NCI-H1436 treated with DMSO at 0.1 percent for 48 hours (cell line): Measurements from ENCODE around the gene EIF4G3.
"Not testable (repeated sequence)": the region's sequence is repeated elsewhere in the genome, so short reads cannot be mapped to it uniquely, and the experiment has no call there.

Experiments used
- DNase-seq: peaks from one replicate; lab custom pipeline; 2025; lab: John Stamatoyannopoulos, UW

The EIF4G3 gene

GRCh38 chr1:21153388-21153787 is 23.3 kb downstream of the EIF4G3 start:
- no peak for DNase-seq

DNA sequence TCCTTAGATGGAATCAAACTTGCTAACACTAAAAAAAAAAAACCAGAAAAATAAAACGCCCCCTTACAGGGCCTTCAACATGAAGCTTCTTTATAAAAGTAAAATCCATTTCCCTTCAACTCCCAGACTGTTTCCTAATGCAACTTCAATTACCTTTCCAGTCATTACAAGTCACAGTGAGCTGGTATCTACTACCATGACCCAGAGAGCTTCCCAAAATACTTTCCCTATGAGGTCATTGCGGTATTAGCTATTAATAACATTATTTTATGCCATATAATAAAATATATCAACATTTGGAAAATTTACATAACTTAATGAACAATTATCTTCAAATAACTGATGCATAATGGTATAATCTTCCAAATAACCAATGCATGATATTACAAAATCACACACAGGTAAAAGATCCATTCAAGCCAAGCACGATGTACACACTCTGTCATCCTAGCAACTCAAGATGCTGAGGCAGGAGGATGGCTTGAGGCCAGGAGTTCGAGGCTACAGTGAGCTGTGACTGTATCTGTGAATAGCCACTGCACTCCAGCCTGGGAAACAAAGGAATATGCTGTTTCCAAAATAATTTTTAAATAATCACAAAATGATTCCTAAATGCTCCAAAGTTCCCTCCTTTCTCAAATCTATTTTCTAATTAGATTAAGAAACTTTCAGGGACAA is 24.1 kb downstream of the EIF4G3 start:
- DNase-seq, result no peak

- DNase-seq, result no peak
Measured at GRCh38 chr1:21149855-21150432, 26.8 kb downstream of the EIF4G3 start.

GRCh38 chr1:21149430-21149854 is 27.3 kb downstream of the EIF4G3 start:
- no peak for DNase-seq

GRCh38 chr1:21143752-21144151 is 32.9 kb downstream of the EIF4G3 start:
- DNase-seq, result no peak

DNA sequence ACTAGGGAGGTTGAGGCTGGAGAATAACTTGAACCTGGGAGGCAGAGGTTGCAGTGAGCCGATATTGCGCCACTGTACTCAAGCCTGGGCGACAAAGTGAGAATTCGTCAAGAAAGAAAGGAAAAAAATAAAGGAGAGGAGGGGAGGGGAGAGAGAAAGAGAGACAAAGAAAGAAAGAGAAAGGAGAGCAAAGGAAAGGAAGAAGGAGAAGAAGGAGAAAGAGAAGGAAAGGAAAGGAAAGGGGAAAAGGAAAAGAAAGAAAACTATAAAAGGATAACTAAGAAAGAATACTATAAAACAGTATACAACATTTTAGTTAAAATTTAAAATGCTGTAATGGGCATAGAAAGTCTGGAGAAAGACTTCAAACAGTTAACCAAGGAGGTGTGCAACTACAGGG is 33.6 kb downstream of the EIF4G3 start:
- no peak for DNase-seq

DNA sequence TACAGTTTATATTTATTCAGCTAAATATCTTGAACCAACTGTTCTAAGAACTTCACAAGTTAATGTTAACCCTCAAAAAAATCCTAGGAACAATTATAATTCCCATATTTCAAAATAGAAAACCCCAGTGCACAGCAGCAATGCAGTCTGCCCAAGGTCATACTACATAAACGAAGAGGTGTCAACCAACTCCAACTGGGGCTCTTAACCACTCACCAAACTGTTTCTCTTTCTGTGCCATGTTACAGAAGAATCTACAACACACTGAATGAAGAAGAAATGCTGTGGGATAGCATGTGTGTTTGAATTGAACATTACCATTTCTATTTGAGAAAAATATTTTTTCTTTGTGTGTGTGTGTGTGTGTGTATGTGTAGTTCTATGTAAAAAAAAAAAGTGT is 35.7 kb downstream of the EIF4G3 start:
- no peak for DNase-seq

GRCh38 chr1:21139601-21140000 is 37.1 kb downstream of the EIF4G3 start:
- DNase-seq, result no peak

DNA sequence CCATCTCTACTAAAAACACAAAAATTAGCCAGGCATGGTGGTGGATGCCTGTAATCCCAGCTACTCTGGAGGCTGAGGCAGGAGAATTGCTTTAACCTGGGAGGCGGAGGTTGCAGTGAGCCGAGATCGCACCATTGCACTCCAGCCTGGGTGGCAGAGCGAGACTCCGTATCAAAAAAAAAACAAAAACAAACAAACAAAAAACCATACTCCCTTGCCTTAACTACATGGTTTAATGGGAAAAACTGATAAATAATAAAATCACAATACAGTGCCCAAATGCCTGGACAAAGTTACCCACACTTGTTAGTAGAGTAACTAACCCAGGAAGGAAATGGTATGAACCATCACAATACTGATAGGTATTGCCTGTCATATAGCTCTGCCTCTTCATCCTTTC is 40.4 kb downstream of the EIF4G3 start:
- DNase-seq, result not testable (repeated sequence)

DNA sequence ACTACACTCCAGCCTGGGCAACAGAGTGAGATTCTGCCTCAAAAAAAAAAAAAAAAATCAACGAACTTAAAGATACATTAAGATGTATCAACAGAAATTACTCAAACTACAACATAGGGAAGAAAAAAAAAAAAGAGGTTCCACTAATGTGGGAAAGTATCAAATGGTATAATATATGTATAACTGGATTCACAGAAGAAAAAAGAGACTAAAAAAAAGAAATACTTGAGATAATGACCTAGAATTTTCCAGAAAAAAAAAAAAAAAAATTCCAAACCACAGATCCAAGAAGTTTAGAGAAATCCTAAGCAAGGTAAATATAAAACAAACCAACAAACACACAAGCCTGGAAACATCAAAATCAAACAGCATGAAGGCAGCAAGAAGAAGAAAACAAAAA is 45.5 kb downstream of the EIF4G3 start:
- no peak for DNase-seq

GRCh38 chr1:21129407-21129806 is 47.3 kb downstream of the EIF4G3 start:
- no peak for DNase-seq

DNA sequence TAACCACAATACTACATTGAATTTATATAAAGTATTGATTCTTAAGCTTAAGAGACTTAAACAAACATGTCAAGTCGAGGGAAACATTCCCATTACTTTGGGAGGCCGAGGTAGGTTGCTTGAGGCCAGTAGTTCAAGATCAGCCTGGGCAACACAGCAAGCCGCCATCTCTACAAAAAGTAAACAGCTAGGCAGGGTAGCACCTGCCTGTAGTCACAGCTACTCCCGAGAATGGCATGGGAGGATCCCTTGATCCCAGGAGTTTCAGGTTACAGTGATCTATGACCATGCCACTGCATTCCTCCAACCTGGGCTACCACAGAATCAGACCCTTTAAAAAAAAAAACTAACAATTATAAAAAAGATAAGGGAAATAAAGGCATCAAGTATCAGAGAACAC is 50.4 kb downstream of the EIF4G3 start:
- no peak for DNase-seq

DNA sequence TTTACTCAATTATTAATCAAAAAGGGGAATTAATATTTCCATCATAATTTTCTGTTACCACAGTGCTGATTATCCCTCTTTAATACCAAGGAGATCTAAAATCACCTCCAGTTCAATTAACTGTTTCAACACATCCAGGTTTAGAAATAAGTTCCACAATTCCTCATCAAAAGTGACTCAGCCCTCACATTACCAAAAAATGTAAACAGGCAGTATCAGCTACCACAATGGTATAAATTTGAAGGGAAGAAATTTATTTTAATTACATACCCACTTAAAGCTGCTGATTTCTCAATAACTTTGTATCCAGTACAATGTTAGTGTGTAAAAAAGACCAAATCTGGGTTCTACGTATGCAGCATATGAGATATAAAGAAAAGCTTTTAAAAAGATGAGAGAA is 51.9 kb downstream of the EIF4G3 start:
- no peak for DNase-seq

GRCh38 chr1:21123287-21123948 is 53.3 kb downstream of the EIF4G3 start:
- DNase-seq, result no peak

DNA sequence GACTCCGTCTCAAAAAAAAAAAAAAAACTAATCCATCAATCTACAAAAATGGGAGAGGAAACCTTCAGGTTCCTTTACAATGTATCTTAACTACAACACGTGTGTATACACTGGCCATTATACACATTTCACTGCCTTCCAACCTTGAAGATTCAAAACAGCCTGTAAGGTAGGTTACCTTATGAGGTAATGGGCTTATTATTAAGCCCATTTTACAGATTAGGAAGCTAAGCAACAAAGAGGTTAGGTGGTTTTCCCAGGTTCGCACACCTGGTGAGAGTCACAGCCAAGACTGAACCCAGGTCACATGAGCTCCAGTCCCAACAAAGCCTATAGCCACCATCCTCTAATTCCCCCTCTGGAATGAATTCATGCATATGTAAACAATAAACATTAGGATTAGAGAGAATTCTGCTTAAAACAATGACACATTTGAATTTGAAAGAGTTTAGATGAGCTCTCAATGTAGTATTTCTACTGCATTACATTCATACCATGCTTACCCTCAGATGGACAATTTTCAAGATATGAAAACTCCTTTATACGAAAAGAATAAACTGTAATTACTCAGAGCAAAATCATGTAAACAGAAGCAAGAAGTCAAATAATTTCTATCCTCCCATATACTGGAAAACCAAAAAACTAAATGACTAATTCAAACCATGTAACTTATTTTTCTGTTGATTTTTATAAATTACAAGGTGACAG is 54.8 kb downstream of the EIF4G3 start:
- no peak for DNase-seq

DNA sequence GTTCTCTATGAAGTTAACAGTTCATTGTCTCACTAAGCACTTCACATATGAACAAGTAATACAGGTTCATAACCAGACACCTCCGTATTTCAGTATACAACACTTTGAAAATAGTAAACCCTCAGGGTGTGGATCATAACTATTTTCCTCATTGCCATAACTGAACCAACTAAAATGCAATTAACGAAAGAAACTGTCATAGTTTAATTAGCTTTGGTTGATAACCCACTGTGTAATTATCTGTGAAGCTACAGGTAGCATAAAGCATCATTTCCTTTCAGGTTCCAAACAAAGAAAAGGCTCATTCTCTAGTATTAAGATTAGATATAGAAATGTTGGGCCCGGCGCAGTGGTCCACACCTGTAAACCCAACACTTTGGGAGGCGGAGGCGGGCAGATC is 58.5 kb downstream of the EIF4G3 start:
- no peak for DNase-seq

DNA sequence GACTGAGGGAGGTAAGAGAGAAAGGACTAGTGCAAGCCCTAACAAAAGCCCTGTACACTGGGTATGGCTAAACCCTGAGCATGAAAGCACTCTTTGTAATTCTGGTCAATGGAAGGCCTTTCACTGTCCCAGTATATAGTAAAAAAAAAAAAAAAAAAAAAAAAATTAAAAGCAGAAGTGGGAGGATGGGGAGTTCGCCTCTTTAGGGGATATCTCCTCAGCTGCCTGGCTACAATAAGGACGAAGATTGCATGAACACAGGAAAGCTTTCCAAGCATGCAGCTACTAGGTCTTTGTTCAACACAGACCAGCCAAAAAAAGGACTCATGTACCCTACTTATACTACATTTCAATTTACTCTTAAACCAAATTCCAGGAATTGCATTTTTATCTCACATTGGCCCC is 59.1 kb downstream of the EIF4G3 start:
- no peak for DNase-seq

- no peak for DNase-seq
Measured at GRCh38 chr1:21117159-21117558, 59.5 kb downstream of the EIF4G3 start.

DNA sequence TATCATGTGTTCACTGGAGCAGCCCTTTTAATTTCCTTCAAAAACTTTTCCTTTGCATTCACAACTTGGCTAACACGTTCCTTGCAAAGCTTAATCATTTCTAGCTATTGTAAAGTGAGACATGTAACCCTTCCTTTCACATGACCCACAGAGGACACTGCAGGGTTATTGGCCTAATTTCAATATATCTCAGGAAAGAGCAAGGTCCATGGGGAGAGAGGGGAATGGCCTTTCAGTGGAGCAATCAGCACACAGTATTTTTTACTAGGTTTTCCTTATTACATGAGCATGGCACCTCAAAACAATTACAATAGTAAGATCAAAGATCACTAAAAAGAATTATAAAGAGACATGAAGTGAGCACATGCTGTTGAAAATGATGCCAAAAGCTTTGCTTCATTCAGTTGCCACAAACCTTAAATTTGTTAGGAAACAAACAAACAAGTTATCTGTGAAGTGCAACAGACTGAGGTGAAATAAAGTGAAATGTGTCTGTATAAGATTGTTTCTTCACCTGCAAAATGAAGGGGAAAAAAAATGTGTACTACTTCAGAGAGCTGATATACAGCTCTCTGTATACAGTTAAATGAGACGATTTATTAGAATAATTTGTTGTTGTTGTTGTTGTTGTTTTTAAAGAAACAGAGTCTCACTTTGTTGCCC is 61.5 kb downstream of the EIF4G3 start:
- no peak for DNase-seq

- no peak for DNase-seq
Measured at GRCh38 chr1:21114431-21114830, 62.3 kb downstream of the EIF4G3 start.

- no peak for DNase-seq
Measured at GRCh38 chr1:21110163-21110562, 66.5 kb downstream of the EIF4G3 start.

DNA sequence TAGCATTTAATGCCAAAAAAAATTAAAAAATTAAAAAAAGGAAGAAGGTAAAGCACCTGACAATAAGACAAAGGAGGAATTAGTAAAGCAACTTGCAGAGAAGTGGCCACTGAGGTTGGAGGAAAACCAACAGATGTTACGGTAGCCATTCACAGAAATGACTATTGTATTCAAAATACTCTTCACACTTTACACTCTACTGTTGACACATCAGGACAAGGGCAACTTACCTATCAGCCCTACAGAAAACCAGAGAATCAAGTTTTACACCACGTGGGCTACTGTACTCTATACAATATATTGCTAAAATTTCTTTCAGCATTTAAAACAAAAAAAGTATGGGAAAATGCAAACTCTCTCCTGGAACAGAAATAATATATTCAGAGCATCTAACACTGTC is 70.0 kb downstream of the EIF4G3 start:
- DNase-seq, result no peak
